ENCODE data around the gene PSMD12. TPM values are rescaled to one million over a fixed set of nuclear protein-coding genes. Genes with fewer than 3 reads are reported as not detected.

PSMD12 gene
- total and polyA plus RNA-seq, 9 of the 15 experiments (the other 6 are each of a cell fraction or from before 2014, with no cell fraction given): 36.6 to 150 (median 65.5) TPM

DNA sequence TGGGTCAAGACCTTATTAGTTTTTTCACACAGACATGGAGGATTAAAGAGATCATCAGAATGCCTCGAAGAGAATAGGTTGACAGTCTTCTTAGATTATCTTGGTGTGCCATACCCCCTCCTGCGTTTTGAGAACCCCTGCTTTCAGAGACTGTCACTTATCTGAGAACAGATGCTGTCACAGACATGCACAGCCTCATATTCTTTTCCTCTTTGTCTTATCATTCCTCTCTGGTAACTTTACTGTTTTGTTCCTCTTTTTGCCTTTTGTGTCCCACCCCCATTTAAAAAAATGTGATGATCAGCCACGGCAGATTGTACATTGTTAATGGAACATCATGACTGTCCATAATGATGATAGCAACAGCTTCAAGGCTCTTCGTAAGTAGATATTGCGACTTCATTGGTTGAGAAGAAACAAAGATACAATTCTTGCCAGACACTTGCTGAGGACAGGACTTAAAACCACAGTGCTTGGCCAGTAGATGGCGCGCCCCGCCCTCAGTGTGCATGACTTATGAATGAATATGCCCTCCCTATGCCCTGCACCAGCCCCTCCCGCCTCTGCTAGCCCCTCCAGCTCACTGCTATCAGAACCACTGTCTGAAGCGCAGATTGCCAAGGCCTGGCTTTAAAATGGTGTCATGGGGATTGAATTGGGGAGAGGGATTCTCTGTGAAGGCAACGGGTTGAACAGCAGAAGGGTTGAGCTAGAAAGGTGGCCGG, 8.1 kb upstream of the PSMD12 start (continued):
- TF ChIP-seq HMGXB4 (CRISPR knock-in tag; IDR thresholded peaks at IDR 0.05): no peak
- TF ChIP-seq LARP7 (IDR thresholded peaks at IDR 0.05): no peak
- TF ChIP-seq MAFG (tag; conservative IDR thresholded peaks at IDR 0.05): peak; percentile 90
- TF ChIP-seq TEAD1 (CRISPR knock-in tag; IDR thresholded peaks at IDR 0.05): peak; percentile 41 to 81; a peak in 3 of 4 replicates
- no peak for TF ChIP-seq ZNF57 (CRISPR knock-in tag; IDR thresholded peaks at IDR 0.05)
- TF ChIP-seq ZNF695 (CRISPR knock-in tag; IDR thresholded peaks at IDR 0.05): no peak
- TF ChIP-seq ZNF197 (CRISPR knock-in tag; IDR thresholded peaks at IDR 0.05; ENCODE audit: low read depth): 0 out of 2 replicates have a peak, but pooled peaks have one; percentile 64
- TF ChIP-seq, protein P1, sequence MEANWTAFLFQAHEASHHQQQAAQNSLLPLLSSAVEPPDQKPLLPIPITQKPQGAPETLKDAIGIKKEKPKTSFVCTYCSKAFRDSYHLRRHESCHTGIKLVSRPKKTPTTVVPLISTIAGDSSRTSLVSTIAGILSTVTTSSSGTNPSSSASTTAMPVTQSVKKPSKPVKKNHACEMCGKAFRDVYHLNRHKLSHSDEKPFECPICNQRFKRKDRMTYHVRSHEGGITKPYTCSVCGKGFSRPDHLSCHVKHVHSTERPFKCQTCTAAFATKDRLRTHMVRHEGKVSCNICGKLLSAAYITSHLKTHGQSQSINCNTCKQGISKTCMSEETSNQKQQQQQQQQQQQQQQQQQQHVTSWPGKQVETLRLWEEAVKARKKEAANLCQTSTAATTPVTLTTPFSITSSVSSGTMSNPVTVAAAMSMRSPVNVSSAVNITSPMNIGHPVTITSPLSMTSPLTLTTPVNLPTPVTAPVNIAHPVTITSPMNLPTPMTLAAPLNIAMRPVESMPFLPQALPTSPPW (CRISPR knock-in tag; IDR thresholded peaks at IDR 0.05): peak; percentile 71
- TF ChIP-seq NR2C1 (IDR thresholded peaks at IDR 0.05): no peak
- no peak for TF ChIP-seq NR2C1 (tag; IDR thresholded peaks at IDR 0.05)
- no peak for TF ChIP-seq PHF20 (IDR thresholded peaks at IDR 0.05; ENCODE audit: partially characterized antibody)
- peak; percentile 91 for TF ChIP-seq ZNF644 (tag; IDR thresholded peaks at IDR 0.05; ENCODE audit: low read depth)
- peak; percentile 51 for TF ChIP-seq BHLHE40 (IDR thresholded peaks at IDR 0.05; ENCODE audit: low read length)
- TF ChIP-seq ETV5 (CRISPR knock-in tag; IDR thresholded peaks at IDR 0.05; ENCODE audit: low read depth): no peak
- TF ChIP-seq, protein P2, sequence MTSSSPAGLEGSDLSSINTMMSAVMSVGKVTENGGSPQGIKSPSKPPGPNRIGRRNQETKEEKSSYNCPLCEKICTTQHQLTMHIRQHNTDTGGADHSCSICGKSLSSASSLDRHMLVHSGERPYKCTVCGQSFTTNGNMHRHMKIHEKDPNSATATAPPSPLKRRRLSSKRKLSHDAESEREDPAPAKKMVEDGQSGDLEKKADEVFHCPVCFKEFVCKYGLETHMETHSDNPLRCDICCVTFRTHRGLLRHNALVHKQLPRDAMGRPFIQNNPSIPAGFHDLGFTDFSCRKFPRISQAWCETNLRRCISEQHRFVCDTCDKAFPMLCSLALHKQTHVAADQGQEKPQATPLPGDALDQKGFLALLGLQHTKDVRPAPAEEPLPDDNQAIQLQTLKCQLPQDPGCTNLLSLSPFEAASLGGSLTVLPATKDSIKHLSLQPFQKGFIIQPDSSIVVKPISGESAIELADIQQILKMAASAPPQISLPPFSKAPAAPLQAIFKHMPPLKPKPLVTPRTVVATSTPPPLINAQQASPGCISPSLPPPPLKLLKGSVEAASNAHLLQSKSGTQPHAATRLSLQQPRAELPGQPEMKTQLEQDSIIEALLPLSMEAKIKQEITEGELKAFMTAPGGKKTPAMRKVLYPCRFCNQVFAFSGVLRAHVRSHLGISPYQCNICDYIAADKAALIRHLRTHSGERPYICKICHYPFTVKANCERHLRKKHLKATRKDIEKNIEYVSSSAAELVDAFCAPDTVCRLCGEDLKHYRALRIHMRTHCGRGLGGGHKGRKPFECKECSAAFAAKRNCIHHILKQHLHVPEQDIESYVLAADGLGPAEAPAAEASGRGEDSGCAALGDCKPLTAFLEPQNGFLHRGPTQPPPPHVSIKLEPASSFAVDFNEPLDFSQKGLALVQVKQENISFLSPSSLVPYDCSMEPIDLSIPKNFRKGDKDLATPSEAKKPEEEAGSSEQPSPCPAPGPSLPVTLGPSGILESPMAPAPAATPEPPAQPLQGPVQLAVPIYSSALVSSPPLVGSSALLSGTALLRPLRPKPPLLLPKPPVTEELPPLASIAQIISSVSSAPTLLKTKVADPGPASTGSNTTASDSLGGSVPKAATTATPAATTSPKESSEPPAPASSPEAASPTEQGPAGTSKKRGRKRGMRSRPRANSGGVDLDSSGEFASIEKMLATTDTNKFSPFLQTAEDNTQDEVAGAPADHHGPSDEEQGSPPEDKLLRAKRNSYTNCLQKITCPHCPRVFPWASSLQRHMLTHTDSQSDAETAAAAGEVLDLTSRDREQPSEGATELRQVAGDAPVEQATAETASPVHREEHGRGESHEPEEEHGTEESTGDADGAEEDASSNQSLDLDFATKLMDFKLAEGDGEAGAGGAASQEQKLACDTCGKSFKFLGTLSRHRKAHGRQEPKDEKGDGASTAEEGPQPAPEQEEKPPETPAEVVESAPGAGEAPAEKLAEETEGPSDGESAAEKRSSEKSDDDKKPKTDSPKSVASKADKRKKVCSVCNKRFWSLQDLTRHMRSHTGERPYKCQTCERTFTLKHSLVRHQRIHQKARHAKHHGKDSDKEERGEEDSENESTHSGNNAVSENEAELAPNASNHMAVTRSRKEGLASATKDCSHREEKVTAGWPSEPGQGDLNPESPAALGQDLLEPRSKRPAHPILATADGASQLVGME (CRISPR knock-in tag; IDR thresholded peaks at IDR 0.05): no peak
- TF ChIP-seq SREBF2 (CRISPR knock-in tag; IDR thresholded peaks at IDR 0.05): no peak
- TF ChIP-seq ZNF347 (CRISPR knock-in tag; IDR thresholded peaks at IDR 0.05; ENCODE audit: low read depth): no peak
- no peak for TF ChIP-seq CBX3 (IDR thresholded peaks at IDR 0.05; ENCODE audit: borderline replicate concordance in 1 of 2, low read length in 2 of 2)

Measured in K562 (cell line).